Stimulated activated CD8-positive, alpha-beta memory T cell treated with anti-CD3 and anti-CD28 coated beads, Interleukin-15, amount 100 ng/mL, for 4 hours (primary cell): ENCODE results near the gene ASB2.

Experiments
- DNase-seq, 2 donors: peaks; one replicate each; pipeline ENCODE4 v3.0.0-alpha.2; 2020; ENCODE audit warnings: low read depth in 2 of 2

Gene ASB2

GRCh38 chr14:94001501-94002396 lies 25.4 kb upstream of the ASB2 start:
- peak; percentile 15 to 34 for DNase-seq

- no peak for DNase-seq
These were observed 24.6 kb upstream of the ASB2 start for GRCh38 chr14:94001016-94001415.

GRCh38 chr14:94000267-94000666 lies 23.9 kb upstream of the ASB2 start:
- no peak for DNase-seq

GRCh38 chr14:93999573-93999972 lies 23.2 kb upstream of the ASB2 start:
- no peak for DNase-seq

GRCh38 chr14:93998871-93999403 lies 22.6 kb upstream of the ASB2 start:
- no peak for DNase-seq

GRCh38 chr14:93997916-93998870 lies 21.8 kb upstream of the ASB2 start:
- DNase-seq = no peak

GRCh38 chr14:93997082-93997481 lies 20.7 kb upstream of the ASB2 start, which contains the start of gene CCDC197:
CCDC197 (plus strand) TSS chr14:93997301; CDS start chr14:93998132, 831 bp downstream.
- DNase-seq = no peak

- no peak for DNase-seq
These were observed 19.8 kb upstream of the ASB2 start for GRCh38 chr14:93996130-93996695.

GRCh38 chr14:93994919-93995682 lies 18.7 kb upstream of the ASB2 start:
- DNase-seq = peak; percentile 38 to 46

GRCh38 chr14:93993382-93993781 lies 17.0 kb upstream of the ASB2 start:
- DNase-seq = no peak

GRCh38 chr14:93991649-93992048 lies 15.3 kb upstream of the ASB2 start:
- no peak for DNase-seq

GRCh38 chr14:93991212-93991611 lies 14.8 kb upstream of the ASB2 start:
- no peak for DNase-seq

GRCh38 chr14:93989939-93990338 lies 13.6 kb upstream of the ASB2 start:
- DNase-seq = no peak

GRCh38 chr14:93987815-93988476 lies 11.6 kb upstream of the ASB2 start:
- no peak for DNase-seq

- no peak for DNase-seq
These were observed 11.0 kb upstream of the ASB2 start for GRCh38 chr14:93987376-93987775.

GRCh38 chr14:93986955-93987354 lies 10.6 kb upstream of the ASB2 start:
- no peak for DNase-seq

- no peak for DNase-seq
These were observed 8.6 kb upstream of the ASB2 start for GRCh38 chr14:93984987-93985410.

- DNase-seq = no peak
These were observed 7.7 kb upstream of the ASB2 start for GRCh38 chr14:93984070-93984469.

- no peak for DNase-seq
These were observed 6.0 kb upstream of the ASB2 start for GRCh38 chr14:93982230-93983007.
